NCI-H2171 treated with DMSO at 0.1 percent for 48 hours (cell line): ENCODE measurements around the gene CAPZA2.
"Not testable (repeated sequence)": the region's sequence is repeated elsewhere in the genome, so short reads cannot be mapped to it uniquely, and the experiment has no call there.

Experiments
- DNase-seq: peaks from one replicate; lab custom pipeline; 2025; lab: John Stamatoyannopoulos, UW

The CAPZA2 gene

GRCh38 chr7:116955340-116955739 is 93.0 kb downstream of the CAPZA2 start:
- no peak for DNase-seq

- no peak for DNase-seq
Observed at GRCh38 chr7:116955801-116956476, 93.6 kb downstream of the CAPZA2 start.

- DNase-seq = no peak
Observed at GRCh38 chr7:116956477-116956804, 94.1 kb downstream of the CAPZA2 start.

GRCh38 chr7:116957874-116958273 is 95.5 kb downstream of the CAPZA2 start:
- peak; percentile 18 for DNase-seq

GRCh38 chr7:116961966-116962673 is 99.7 kb downstream of the CAPZA2 start:
- not testable (repeated sequence) for DNase-seq

GRCh38 chr7:116963234-116963633 is 100.8 kb downstream of the CAPZA2 start:
- no peak for DNase-seq

GRCh38 chr7:116966601-116967000 is 104.2 kb downstream of the CAPZA2 start:
- no peak for DNase-seq

GRCh38 chr7:116967254-116967922 is 105.0 kb downstream of the CAPZA2 start:
- DNase-seq = no peak

- DNase-seq = no peak
Observed at GRCh38 chr7:116967983-116968382, 105.6 kb downstream of the CAPZA2 start.

- no peak for DNase-seq
Observed at GRCh38 chr7:116968631-116969030, 106.2 kb downstream of the CAPZA2 start.

GRCh38 chr7:116969371-116969902 is 107.0 kb downstream of the CAPZA2 start:
- no peak for DNase-seq

GRCh38 chr7:116970238-116970910 is 108.0 kb downstream of the CAPZA2 start:
- no peak for DNase-seq

GRCh38 chr7:116971153-116971552 is 108.8 kb downstream of the CAPZA2 start:
- not testable (repeated sequence) for DNase-seq
